ENCODE data around the gene XIRP1.

Gene XIRP1

DNA sequence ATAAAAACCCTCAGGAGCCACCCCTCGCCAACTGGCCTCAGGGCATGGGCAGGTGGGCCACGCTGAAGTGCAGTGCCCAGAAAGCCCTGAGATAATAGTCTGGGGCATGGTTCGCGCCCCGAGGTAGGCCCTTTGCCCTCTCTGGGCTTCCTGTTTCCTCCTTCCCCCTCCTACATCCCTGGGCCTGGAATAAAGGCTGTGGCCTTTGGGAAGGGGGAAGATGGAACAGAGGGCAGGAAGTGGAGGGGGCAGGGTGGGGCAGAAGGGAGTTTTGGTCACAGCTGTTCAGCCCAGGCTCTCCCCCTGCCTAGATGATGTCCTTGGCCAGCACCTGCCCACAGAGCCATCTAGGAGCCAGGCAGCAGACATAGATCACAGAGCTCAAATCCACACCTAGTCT, 50.3 kb downstream of the XIRP1 start:
- DNase-seq (ENCODE audit: low spot score) = no peak

DNA sequence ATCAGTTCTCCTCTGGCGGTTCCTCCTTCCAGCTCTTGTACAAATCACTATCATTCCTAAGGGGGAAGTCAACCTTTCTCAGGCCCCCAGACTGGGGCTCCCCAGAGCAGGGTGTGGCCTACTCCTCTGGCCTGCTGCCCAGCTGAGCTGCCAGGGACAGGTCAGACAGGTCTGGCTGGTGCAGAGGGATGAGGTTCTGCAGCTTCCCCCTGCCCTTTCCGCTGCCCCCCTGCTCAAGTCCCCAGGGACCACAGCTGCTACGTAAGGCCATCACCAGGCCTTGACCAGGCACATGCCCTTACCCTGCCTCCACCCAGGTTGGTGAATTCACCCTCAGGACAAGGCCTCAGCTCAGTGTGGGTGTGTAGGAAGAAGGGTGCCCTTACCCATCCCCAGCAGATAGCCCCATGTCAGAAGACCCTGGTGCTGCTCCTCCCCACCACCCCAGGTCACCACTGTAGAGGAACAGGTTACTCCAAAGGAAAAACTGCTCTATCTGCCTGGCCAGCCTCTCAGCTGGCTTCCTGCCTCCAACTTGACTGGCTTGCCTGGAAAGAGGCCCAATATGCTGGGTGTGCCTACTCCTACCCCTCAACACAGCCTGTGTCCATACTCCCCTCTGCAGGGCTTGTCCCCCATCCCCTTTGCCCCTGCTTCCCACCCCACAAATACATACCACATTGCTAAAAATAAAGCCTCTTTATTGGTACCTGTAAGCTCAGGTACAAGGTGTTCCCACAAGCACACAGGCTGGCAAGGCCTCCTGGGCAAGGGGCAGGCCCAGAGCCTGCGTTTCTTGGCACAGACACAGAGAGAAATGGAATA, 51.0 kb downstream of the XIRP1 start:
- DNase-seq (ENCODE audit: low spot score) = no peak

DNA sequence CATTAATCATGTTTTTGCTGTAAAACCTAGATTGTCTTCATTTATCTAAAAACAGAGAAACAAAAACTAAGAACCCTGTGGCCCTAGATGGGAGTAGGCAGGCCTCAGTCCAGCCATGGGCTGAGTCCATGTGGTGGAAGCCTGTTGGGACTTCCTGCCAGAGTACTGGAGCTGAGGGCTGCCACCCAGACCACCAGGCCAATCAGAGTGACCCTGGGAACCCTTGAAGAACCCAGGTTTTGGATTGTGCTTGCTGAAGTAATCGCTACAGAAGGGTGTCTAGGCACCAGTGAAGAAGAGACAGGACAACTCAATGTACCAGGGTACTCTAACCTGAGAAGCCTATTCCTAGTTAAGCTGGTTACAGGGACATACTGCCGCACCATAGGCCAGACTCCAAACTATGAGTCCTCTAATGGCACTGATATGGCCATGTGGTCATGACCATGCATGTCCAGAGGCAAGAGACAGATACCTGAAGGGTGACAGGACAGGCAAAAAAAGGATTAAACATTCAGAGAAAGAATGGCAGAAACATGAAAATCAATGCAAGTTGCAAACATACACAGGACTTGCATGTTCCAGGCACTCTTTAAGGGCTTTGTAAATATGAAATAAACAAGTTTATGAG, 51.9 kb downstream of the XIRP1 start:
- DNase-seq (ENCODE audit: low spot score) = no peak

DNA sequence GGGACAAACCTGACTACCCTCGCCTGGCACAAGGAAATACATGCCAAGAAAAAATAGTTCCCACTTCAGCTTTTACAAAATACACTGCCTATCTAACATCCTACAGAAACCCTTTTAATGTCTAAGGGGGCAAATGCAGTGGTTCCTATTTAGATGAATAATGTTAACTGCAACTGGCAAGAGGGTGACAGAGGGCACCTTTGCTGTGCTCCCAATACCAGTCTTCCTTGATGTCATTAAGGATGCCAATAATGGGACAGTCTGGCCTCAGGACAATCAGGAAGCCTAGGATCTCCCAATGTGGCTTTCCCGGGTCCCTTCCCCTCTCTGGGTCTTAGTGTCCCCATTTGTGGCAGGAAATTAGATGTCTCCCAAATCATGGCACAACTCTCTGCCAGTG, 53.0 kb downstream of the XIRP1 start:
- DNase-seq (ENCODE audit: low spot score) = no peak

DNA sequence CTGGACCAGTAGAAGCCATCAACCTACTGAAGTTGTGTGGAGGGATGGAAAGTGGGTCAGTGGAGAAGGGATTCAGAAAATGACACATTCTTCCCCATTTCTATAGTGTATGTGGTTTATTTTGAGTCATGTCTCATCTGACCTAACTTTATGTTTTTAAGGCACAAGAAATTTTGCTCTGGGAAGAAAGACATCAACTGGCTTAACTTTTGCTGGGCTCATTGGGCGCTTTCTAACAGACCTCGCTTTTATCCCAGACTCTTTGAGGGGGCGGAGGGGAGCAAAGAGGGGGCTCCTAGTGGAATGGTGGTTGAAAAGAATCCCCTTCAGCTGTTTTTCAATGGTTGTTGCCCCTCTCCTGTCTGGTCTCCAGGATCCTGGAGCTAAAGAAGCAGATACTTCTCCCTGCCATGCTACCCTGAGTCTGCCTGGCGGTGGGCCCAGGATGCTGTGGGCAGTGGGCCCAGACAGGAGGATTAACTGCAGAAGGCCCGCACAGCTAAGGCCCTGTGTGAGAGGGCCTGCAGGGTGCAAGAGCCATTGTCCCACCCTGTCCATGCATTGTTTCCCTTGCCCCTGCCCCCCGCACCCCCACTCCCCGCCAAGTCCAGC, 53.5 kb downstream of the XIRP1 start:
- no peak for DNase-seq (ENCODE audit: low spot score)

DNA sequence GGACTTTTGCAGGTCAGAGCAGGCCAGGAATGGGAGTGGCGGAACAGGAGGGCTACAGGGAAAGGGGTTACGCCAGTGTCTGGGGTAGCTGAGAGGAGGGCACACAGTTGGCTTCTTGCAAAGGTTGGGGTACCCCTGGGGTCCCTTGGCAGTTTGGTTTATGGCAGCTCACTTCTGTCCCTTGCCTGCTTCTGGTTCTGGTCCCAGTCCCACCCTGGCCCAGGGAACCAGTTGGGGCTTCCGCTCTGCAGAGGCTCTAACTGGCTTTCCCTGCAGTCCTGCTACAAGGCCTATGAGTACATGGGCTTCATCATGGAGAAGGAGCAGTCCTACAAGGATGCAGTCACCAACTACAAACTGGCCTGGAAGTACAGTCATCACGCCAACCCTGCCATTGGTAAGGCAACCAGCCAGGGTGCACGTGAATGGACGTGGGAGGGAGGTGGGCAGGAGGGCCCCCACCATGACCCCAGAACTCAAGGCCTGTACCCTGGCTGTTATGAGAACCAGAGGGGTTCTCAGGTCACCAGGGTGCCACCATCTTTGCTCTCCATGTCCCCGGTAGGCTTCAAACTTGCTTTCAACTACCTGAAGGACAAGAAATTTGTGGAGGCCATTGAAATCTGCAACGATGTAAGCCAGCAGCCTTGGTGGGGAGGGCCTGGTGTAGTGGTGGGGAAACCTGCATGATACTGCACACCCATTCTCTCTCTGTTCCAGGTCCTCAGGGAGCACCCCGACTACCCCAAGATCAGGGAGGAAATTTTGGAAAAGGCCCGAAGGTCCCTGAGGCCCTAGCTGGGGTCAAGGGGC, 54.2 kb downstream of the XIRP1 start:
- no peak for DNase-seq (ENCODE audit: low spot score)

DNA sequence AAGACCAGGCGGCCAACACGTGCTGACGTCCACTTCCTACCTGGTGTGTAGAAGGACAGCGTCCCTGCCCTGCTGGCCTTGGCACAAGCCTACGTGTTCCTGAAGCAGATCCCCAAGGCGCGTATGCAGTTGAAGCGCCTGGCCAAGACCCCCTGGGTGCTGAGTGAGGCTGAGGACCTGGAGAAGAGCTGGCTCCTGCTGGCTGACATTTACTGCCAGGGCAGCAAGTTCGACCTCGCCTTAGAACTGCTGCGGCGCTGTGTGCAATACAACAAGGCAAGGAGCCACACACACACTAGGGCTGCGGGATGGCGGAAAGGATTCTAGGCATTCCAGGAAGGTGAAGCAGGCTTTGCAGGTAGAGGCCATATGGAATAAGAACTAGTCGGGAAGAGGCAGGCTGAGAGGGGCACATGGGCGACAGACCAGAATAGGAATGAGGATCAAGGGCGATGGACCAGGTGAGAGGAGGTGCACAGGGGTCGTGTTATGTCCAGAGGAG, 54.9 kb downstream of the XIRP1 start:
- DNase-seq (ENCODE audit: low spot score) = no peak

DNA sequence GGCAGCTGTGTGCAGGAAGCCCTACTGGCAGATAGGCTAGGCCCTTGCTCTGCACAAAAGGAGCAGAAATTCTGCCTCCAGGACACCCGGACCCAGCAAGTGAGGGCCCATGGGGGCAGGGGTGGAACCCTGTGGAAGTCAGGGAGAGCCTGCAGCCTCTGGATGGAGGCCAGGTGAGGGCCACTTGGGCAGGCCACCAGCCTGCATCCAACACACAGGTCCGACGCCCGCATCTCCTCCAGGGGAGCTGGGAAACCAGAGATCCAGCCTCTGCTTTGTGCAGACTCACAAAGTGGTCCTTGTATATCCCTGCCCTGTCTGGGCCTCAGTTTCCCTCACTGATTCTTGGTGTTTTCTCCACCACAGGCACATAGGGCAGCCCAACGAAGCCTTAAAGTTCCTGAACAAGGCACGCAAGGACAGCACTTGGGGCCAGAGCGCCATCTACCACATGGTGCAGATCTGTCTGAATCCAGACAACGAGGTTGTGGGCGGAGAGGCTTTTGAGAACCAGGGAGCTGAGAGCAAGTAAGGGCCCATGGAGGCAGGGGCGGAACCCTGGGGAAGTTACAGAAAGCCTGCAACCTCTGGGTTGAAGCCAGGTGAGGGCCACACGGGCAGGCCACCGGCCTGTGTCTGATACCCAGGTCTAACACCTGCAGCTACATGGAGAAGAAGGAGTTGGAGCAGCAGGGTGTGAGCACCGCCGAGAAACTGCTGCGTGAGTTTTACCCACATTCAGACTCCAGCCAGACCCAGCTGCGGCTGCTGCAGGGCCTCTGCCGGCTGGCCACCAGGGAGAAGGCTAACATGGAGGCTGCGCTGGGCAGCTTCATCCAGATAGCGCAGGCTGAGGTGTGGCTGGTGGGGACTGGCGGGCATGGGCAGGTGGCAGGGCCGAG, 55.6 kb downstream of the XIRP1 start:
- DNase-seq (ENCODE audit: low spot score) = no peak

DNA sequence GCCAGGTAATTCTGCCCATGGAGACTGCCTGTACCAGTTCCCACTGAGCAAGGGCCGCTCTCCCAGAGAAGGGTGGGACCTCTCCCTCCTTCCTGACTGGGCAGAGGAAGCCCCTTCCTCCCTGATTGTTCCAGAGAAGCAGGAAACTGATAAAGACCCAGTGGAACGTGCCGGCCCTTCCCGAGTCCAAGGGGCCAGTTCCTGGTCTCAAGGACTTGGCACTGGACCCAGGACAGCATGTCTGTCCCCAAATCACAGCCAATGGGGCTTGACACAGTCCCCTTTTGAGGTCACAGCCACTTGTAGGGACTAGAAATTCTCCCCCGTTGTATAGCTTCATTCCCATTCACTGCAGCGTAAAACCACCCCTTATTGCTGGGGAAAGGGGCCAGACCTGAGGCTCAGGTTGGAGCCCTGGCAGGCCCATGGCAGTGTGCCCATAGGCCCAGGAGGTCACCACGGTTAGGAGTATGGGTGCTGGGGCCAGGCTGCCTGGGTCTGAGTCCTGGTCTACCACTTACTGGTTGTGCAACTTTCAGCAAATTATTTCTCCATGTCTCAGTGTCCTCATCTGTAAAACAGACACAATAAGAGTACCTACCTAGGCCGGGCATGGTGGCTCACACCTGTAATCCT, 57.1 kb downstream of the XIRP1 start:
- no peak for DNase-seq (ENCODE audit: low spot score)

DNA sequence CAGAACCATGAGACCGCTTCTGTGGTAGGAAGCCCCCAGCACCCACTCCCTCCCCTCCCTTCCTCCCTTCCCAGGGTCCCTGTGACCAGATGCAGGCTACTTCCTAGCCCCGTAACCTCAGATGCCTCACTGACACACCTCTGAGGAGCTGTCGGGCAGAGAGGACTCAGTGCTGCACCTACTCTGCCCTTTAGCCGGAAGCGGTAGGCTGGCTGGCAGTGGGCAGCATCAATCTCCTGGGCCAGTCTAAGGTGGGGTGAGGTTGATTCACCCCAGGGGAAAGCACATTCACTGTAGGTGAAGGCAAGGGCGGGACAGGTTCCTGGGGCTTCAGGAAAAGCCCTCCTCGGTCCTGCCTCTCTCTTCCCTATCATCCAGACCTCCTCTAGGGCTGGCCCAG, 58.1 kb downstream of the XIRP1 start:
- no peak for DNase-seq (ENCODE audit: low spot score)

DNA sequence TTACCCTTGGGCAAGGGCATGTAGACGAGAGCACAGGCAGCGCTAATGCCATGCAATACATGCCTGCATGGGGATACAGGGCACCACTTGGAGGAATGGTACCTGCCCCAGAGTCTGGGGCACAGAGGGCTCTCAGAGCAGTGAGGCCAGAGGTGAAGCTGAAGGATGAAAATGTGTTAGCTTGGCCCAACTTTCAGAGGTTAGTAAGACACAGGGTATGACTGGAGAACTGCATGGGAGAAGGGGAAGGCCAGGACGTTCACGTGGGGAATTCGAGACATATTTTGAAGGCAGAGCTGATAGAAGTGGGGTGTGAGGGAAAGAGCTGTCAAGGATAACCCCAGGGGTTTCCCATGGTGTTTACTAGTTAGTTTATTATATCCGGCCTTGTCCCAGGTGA, 58.6 kb downstream of the XIRP1 start:
- DNase-seq (ENCODE audit: low spot score) = no peak
